ENCODE data around the gene ASB2.
A peak's percentile ranks its signal among the peaks of the same experiment; 100 is the strongest.

ASB2 gene

DNA sequence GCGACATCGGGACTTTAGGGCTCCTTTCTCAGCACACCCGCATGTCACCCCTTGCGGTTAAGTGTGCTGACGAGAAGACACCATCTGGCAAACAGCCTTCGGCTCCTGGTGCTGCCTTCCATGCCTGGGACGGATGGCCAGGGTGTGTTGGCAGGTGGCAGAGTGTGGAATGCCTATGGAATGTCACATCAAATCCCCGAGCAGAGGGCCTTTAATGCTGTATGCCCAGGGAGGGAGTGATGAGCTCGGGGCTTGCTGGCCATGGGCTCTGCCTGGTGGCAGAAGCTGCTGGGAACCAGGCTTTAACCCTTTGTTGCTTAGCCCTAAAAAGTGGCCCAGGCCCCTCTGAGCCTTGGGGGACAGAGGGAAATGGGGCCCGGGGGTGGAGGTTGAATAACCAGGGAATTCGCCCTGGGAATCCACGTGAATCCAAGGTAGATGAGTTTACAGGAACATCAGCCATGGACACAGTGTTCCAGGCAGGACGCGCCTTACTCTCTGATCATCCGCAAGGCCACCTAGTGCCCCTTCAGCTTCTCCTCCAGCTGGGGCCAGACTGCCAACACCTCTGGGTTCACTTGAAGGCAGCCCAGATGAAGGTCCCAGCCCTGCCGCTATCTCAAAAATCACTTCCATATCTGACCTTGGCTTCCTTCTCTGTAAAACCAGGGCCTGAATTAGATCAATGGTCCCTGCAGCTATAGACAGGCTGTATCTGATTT, 31.9 kb downstream of the ASB2 start:
- H3K9me3 Mint-ChIP-seq: no peaks in the 10 kb centered on the region
- no peak overlapping the region for H3K27ac Mint-ChIP-seq
- peaks cover 14% of the 10 kb centered on the region for H3K4me1 Mint-ChIP-seq (ENCODE audit: low read depth)
- H3K4me3 Mint-ChIP-seq: no peak overlapping the region
- no peaks in the 10 kb centered on the region for H3K27me3 Mint-ChIP-seq
- H3K36me3 Mint-ChIP-seq (ENCODE audit: low read depth): no peaks in the 10 kb centered on the region

DNA sequence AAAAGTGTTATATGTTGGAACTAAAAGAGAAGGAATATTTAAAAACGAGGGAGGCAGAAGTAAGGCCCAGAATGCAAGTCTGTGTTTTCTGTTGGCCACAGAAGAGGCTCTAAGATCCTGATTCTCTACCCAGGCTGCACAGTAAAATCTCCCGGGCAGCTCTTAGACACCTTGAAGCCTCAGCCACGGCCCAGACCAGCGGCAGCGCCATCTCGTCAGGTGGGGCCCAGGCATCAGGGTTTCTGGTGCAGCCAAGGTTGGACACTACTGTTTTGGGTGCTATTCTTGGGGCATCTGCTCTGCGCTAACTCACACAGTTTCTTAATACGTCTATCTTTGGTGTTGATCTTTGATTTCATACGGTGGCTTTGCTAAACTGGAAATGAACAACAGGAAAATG, 32.4 kb downstream of the ASB2 start:
- Mint-ChIP-seq H3K27me3 (no peaks in the 10 kb centered on the region), H3K4me1 (ENCODE audit: low read depth) (peaks cover 14% of the 10 kb centered on the region), H3K27ac (no peak overlapping the region), H3K9me3 (no peaks in the 10 kb centered on the region), H3K36me3 (ENCODE audit: low read depth) (no peaks in the 10 kb centered on the region), H3K4me3 (no peak overlapping the region)

DNA sequence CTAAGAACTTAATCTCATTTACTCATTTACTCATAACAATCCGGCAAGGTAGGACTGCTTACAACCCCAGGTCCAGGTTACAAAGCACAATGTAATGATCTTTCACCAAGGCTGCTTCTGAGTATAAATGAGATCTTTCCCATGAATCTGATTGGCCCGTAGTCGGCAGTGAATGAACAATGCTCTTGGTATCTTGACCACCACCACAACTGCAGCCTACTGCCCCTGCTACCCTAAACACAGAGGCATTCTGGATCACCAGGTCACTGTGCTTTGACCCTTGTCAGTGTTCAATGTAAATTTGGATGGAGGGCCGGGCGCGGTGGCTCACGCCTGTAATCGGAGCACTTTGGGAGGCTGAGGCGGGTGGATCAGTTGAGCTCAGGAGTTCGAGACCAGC, 33.3 kb downstream of the ASB2 start:
- Mint-ChIP-seq H3K27ac (no peak overlapping the region), H3K9me3 (no peaks in the 10 kb centered on the region), H3K4me3 (no peak overlapping the region), H3K36me3 (ENCODE audit: low read depth) (no peaks in the 10 kb centered on the region), H3K4me1 (ENCODE audit: low read depth) (peaks cover 14% of the 10 kb centered on the region), H3K27me3 (no peaks in the 10 kb centered on the region)

DNA sequence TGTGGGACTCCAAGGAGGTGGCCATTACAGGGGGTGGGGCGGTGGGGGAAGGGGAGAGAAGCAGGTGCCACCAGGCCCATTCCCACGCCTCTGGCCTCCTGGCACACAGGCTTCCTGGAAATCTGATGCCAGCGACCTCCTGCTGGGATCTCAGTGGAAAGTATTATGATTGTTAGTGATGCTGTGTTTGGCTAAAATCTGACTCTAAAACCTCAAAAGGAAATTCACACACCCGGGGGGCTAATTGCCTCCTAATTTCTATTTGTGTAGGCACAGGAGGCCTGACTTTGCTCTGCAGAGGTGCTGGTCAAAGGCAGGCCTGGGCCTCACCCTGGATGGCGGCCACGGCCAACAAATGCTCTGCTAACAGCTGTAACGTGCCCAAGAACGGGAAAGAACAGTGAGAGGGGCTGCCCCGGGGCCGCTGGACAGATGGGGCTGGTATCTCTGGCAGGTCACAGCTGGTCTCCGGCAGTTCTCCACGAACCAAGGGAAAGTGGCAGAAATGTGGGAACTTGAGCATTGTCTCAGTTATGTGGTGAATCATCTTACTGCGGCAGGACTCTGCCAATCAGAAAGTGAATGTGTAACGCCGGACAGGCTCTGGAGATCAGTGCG, 35.0 kb downstream of the ASB2 start:
- no peak overlapping the region for H3K4me3 Mint-ChIP-seq
- peaks cover 9% of the 10 kb centered on the region for H3K27me3 Mint-ChIP-seq
- no peak overlapping the region for H3K27ac Mint-ChIP-seq
- H3K36me3 Mint-ChIP-seq (ENCODE audit: low read depth): no peaks in the 10 kb centered on the region
- H3K4me1 Mint-ChIP-seq (ENCODE audit: low read depth): peaks cover 14% of the 10 kb centered on the region
- no peaks in the 10 kb centered on the region for H3K9me3 Mint-ChIP-seq

DNA sequence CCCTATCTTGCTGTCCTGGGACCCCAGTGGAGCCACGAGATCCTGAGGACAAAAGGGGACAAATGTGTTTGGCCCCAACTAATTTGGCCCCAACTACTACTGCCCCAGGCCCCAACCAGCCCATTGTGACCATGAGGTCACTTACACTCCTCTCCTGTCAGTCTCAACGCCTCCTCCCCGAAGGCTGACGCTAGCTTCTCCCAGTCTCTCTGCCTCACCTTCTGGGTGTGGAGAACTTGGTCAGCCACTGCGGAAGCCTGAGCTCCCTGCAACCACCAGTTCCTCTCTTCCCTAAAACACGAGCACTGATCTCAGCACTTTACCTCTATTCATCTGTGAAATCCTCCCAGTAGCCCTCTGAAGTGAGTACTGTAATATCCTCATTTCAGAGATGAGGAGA, 35.9 kb downstream of the ASB2 start:
- Mint-ChIP-seq H3K27ac (peak overlapping the region; percentile 8), H3K27me3 (peaks cover 13% of the 10 kb centered on the region), H3K36me3 (ENCODE audit: low read depth) (no peaks in the 10 kb centered on the region), H3K4me1 (ENCODE audit: low read depth) (peaks cover 14% of the 10 kb centered on the region), H3K9me3 (no peaks in the 10 kb centered on the region), H3K4me3 (no peak overlapping the region)

DNA sequence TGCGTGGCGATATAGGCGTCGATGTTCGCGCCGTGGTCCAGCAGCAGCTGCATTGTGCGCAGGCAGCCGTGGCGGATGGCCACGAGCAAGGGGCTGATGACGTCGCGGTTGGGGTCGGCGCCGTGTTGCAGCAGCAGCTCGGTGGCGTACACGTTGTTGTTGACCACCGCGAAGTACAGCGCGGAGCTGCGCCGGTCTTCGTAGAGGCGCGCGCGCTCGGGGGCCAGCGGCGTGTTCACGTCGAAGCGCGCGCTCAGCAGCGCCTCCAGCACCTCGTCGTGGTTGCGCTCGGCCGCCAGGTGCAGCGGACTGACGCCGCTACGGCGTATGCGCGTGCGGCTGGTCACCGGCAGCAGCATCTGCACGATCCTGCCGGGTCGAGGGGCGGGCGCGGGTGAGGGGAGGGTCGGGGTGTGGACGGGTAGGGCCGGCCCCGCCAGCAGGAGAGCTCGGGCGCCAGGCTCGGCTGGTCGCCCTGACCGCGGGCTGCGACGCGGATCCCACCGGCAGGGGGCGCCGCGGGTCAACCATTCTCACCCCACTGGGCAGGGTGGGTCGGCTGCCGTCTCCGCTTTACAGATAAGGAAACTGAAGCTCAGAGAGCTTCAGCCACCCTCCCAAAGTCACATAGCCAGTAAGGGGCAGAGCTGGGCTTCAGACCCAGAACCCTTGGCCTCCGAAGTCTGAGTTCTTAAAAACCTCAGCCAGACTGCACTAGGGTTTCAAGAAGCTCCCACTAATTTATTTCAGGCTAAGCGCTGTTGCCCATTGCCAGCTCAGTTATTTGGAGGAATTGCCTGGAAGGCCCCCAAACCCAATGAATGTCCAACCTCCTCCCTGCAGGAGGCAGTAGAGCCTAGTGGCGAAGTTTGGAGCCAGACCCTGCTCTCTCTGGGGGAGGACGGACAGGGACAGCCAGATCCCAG, 36.8 kb downstream of the ASB2 start:
- H3K4me1 Mint-ChIP-seq (ENCODE audit: low read depth): peaks cover 14% of the 10 kb centered on the region
- peaks cover 17% of the 10 kb centered on the region for H3K27me3 Mint-ChIP-seq
- no peaks in the 10 kb centered on the region for H3K9me3 Mint-ChIP-seq
- H3K36me3 Mint-ChIP-seq (ENCODE audit: low read depth): no peaks in the 10 kb centered on the region
- peak overlapping the region; percentile 49 for H3K4me3 Mint-ChIP-seq
- H3K27ac Mint-ChIP-seq: peak overlapping the region; percentile 16

DNA sequence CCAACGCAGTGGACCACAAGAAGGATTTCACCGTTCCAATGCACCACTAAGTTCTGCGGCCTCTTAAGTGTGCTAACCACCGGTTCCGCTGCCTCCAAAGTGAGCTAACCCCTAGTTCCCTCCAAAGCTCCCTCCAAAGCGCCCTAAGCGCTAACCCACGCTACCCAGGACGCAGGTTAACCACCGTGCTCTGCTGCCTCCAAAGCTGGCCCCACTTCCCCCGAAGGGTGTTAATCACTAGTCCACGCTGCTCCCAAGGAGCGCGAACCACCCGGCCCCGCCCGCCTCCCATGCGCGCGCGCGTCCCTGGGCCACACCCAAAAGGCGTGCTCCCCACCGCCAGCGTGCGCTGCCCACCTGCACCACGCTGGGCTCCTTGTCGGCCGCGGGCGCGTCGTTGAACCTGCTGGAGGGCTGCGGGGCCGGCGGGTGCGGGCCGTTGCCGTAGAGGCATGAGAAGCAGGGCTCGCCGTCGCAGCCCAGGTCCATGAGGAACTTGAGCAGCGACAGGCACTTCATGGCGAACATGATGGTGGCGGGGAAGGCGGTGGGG, 37.5 kb downstream of the ASB2 start:
- no peak overlapping the region for H3K27ac Mint-ChIP-seq
- peaks cover 14% of the 10 kb centered on the region for H3K4me1 Mint-ChIP-seq (ENCODE audit: low read depth)
- peaks cover 17% of the 10 kb centered on the region for H3K27me3 Mint-ChIP-seq
- H3K9me3 Mint-ChIP-seq: no peaks in the 10 kb centered on the region
- H3K4me3 Mint-ChIP-seq: peak overlapping the region; percentile 49
- H3K36me3 Mint-ChIP-seq (ENCODE audit: low read depth): no peaks in the 10 kb centered on the region

DNA sequence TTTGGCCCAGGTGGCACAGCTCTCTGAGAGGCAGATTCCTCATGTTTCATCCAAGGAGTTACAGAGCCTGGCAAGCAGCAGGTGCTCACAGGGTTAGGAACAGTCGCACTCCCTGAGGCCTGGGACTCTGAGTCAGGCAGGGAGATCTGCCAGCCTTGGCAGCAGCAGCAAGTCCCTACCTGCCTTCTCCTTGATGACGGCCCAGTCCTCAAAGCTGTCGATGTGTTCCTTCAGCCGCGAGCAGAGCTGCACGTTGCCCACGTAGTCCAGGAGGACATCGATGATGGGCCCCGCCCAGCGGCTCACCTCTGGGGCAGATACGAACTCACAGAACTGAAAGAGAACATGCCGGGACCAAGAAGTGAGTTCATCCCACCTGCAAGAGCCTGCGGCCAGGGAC, 38.9 kb downstream of the ASB2 start:
- Mint-ChIP-seq H3K4me3 (no peak overlapping the region), H3K4me1 (ENCODE audit: low read depth) (peaks cover 14% of the 10 kb centered on the region), H3K9me3 (no peaks in the 10 kb centered on the region), H3K27ac (no peak overlapping the region), H3K36me3 (ENCODE audit: low read depth) (no peaks in the 10 kb centered on the region), H3K27me3 (peaks cover 17% of the 10 kb centered on the region)

DNA sequence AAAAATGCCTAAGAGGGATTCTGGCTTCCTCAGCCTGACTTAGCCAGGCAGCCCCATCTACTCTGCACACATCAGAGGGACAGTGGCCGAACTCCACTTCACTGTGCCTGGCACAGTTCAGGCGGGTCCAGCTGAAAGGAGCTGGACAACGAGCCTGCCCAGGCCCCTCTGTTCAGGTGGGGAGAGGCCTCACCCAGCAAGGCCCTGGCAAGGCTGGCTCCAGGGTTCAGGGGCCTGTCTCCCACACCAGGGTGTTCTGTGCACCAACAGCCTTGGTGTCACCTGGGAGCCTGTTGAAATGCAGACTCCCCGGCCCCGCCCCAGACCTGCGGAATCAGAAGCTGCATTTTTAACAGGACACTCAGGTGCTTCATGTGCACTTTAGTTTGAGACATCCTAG, 39.4 kb downstream of the ASB2 start:
- no peak overlapping the region for H3K27ac Mint-ChIP-seq
- H3K27me3 Mint-ChIP-seq: peaks cover 17% of the 10 kb centered on the region
- no peak overlapping the region for H3K4me3 Mint-ChIP-seq
- no peaks in the 10 kb centered on the region for H3K36me3 Mint-ChIP-seq (ENCODE audit: low read depth)
- peaks cover 14% of the 10 kb centered on the region for H3K4me1 Mint-ChIP-seq (ENCODE audit: low read depth)
- H3K9me3 Mint-ChIP-seq: no peaks in the 10 kb centered on the region

DNA sequence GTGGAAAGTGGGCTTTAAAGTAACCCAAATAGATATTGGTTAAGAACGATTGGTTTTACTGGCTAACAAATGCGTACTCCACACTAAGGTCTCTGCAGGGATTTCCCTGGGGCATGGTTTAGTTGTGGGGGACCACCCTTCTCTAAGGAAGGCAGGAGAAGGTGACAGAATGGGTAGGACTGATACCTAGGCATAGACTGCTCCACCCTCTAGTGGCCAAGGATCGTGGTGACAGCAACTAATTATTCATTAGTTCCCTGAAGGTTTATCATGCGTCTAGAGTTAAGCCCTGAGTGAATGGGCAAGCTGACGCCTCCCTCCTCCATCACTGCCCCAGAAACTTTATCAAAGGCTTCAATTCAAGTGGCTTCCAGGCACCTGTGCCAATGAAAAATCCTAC, 40.1 kb downstream of the ASB2 start:
- Mint-ChIP-seq H3K4me1 (ENCODE audit: low read depth) (peaks cover 14% of the 10 kb centered on the region), H3K27me3 (peaks cover 17% of the 10 kb centered on the region), H3K4me3 (no peak overlapping the region), H3K36me3 (ENCODE audit: low read depth) (no peaks in the 10 kb centered on the region), H3K9me3 (no peaks in the 10 kb centered on the region), H3K27ac (no peak overlapping the region)

DNA sequence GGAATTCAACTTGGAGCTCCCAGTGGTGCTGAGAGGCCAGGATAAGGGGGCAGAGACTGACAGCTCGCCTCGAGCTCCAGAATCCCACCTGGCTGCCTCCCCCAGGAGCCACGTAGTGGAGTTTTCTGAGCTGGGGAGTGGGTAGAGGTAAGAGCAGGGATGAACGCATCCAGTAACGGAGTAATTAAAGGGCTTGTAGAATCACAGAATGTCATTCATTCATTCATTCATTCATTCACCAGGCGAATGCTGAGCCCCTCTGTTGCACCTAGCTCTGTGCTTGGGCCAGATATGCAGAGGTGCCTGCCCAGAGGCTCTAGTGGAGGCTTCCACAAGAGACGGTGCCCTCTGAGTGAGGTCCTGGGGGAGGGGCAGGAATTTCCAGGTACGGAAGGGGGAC, 41.2 kb downstream of the ASB2 start:
- Mint-ChIP-seq H3K27me3 (peaks cover 17% of the 10 kb centered on the region), H3K36me3 (ENCODE audit: low read depth) (no peaks in the 10 kb centered on the region), H3K9me3 (no peaks in the 10 kb centered on the region), H3K4me1 (ENCODE audit: low read depth) (peaks cover 5% of the 10 kb centered on the region), H3K27ac (no peak overlapping the region), H3K4me3 (no peak overlapping the region)

DNA sequence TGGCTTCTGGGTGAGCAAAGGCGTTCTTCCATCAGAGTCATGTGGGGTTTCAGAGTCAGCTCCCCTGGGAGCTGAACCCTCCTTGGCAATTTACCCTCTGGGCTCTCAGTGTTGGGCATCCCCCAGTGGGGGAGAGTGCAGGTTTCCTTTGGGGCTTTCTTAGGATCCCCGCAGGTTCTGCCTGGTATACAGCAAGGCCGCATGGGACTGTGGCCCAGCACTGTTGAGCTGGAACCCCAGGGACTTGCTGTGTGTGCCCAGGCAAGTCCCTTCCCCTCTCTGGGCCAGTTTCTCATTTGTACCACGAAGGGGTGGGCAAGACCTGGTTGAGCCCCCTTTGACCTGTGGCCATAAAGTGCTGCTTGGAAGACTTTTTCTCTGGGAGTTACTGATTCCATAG, 43.7 kb downstream of the ASB2 start:
- Mint-ChIP-seq H3K27ac (no peak overlapping the region), H3K9me3 (no peaks in the 10 kb centered on the region), H3K36me3 (ENCODE audit: low read depth) (no peaks in the 10 kb centered on the region), H3K4me1 (ENCODE audit: low read depth) (no peaks in the 10 kb centered on the region), H3K4me3 (no peak overlapping the region), H3K27me3 (peaks cover 13% of the 10 kb centered on the region)

DNA sequence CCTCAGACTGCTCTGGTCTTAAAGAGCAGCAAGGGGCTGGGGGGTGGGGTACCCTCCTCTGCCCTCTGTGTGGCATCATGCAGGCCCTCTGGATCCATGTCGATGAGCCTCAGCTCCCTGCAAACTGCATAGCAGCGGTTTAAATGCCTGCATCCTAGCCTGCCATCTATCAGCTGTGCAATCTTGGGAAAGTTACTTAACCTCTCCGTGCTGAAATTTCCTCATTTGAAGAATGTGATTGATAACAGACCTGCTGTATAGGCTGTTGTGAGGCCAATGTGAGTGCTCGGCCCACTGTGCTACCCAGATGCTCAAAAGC, 45.4 kb downstream of the ASB2 start:
- no peak overlapping the region for H3K27ac Mint-ChIP-seq
- H3K9me3 Mint-ChIP-seq: no peaks in the 10 kb centered on the region
- no peaks in the 10 kb centered on the region for H3K4me1 Mint-ChIP-seq (ENCODE audit: low read depth)
- peaks cover 4% of the 10 kb centered on the region for H3K27me3 Mint-ChIP-seq
- no peaks in the 10 kb centered on the region for H3K36me3 Mint-ChIP-seq (ENCODE audit: low read depth)
- no peak overlapping the region for H3K4me3 Mint-ChIP-seq

DNA sequence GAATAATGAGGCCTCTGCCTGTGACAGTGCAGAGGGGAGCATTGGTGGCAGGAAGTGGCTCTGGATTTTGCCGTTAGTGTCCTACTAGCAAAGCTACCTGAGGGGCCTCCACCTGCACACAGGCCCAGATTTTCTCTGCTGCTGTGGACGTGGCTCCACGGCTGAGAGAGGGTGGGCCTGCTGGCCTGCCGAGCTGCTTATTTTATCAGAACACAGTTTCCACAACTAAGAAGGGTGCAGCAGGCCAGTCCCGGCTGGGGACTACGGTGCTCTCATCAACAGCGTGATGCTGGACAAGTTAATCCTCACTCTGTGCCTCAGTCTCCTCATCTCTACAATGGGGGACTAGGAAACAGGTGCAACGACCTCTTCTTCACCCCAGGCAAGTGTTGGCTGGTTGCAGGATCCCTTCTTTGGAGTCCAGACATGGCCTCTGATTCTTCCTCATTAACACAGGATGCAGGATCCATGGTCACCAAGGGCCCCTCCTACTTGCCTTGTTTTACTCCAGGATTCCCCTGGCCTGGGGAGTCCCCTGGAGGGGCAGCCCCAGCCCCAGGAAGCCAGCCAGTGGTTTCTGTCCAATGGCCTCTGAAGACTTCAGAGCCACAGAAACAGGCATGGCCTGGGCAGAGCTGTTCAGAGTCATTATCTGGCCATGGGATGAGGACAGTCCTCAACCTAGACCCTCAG, 45.9 kb downstream of the ASB2 start:
- peaks cover 4% of the 10 kb centered on the region for H3K27me3 Mint-ChIP-seq
- no peaks in the 10 kb centered on the region for H3K36me3 Mint-ChIP-seq (ENCODE audit: low read depth)
- H3K4me1 Mint-ChIP-seq (ENCODE audit: low read depth): no peaks in the 10 kb centered on the region
- H3K27ac Mint-ChIP-seq: no peak overlapping the region
- no peak overlapping the region for H3K4me3 Mint-ChIP-seq
- no peaks in the 10 kb centered on the region for H3K9me3 Mint-ChIP-seq

DNA sequence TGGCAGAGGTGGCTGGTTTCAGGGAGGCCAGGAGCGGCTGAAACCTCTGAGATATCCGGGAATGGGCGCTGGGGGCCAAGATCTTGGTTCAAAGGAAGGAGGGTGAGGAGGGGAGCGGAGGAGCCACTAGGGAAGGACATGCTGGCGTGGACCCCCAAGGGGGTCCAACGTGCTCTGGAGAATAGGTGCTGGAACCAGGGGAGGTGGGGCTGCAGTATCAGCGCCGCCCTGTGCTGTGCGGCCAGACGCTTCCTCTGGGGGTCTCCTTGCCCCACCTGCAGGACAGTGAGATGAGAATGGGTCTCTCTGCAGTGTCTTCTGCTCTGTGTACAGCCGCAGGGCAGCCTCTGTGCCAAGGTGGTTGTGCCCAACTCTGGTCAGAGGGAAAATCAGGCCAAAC, 46.7 kb downstream of the ASB2 start:
- Mint-ChIP-seq H3K4me1 (ENCODE audit: low read depth) (no peaks in the 10 kb centered on the region), H3K9me3 (no peaks in the 10 kb centered on the region), H3K27ac (no peak overlapping the region), H3K27me3 (no peaks in the 10 kb centered on the region), H3K4me3 (no peak overlapping the region), H3K36me3 (ENCODE audit: low read depth) (no peaks in the 10 kb centered on the region)
